DMS114 treated with DMSO at 0.1 percent for 48 hours (cell line): ENCODE results near the gene TNRC18.
"Not testable (repeated sequence)": the region's sequence is repeated elsewhere in the genome, so short reads cannot be mapped to it uniquely, and the experiment has no call there.

Source experiments
- DNase-seq: peaks from one replicate; lab custom pipeline; 2025; ENCODE audit not compliant: unreplicated experiment; lab: John Stamatoyannopoulos, UW

The TNRC18 gene

DNA sequence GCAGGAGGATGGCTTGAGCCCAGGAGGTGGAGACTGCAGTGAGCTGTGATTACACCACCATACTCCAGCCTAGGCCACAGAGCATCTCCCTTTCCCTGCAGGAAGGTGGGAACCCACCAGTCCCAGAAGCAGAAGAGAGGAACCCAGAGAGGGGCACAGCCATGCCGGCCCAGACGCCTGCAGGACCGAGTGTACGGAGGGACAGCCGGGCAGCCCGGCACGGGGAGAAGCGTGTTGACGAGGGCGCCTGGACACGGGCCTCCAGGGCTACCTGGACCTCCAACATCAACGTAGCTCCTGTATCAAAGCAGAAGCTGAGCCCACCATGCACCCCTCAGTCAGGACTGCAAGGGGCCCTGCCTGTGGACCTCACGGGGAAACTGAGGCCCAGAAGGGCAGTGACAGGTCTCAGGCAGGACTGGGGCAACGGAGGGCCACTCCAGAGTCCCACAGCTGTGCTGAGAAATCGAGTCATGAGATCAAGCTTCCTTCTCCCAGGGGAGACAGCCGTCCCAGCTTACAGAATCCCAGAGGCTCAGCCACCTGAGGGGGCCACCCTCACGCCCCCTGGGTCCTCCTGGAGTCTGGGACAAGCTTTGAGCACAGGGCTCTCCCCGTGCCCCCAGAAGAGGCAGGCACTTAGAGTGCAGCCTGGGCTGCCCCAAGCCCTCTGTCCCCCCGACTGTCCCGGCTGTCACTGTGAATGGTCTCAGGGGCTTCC, 43.1 kb downstream of the TNRC18 start:
- no peak for DNase-seq

DNA sequence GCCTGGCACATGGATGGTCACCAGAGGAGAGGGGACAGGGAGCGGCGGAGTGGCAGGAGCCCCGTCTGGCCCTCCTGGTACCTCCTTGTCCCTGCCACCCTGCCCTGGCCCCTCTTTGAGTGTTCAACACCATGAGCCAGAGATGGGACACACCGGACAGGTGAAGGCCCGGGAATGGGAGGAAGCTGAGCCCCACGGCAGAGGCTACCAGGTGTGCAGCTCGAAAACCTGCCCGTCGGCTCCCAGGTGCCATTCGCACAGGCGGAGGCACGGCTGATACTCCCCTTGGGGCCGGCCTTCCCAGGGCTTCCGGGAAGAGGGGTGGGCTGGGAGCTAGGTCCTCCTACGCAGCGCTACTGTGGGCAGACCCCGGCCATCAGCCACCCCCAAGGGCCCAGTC, 44.1 kb downstream of the TNRC18 start:
- DNase-seq, result no peak

DNA sequence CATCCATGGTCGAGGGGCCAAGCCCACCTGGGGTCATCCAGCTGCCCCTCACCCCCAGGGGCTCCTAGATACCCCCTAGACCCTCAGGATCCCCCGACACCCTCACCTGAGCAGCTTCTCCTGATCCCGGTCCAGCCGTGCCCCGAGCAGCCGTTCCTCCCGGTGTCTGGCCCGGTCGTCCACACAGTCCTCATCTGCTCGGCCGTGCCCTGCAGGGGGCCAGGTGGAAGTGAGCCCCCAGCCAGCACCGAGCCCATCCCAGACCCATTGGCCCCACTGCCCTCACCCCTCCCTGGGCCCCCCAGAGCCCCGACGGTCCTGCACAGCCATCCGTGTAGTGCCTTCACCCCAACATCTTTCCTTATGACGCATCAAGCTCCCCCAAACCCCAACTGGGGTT, 45.8 kb downstream of the TNRC18 start:
- DNase-seq, result no peak

DNA sequence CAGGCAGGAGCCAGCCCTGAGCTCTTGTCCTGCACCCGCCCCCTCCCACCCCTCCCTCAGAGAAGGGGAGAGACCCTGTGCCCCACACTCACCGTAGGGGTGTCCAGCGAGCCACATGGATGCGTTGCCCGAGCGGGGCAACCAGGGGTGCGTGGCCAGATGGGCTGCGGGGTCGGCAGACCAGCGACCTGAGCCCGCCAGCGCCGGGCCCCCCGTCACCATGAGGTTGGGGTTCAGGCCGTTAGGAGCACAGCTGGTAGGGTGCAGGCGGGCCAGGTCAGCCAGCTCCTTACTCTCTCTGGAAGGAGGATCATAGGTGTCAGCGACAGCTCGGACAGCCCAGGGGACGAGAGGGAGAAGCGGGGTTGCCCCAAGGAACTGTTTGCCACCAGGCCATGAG, 46.4 kb downstream of the TNRC18 start:
- no peak for DNase-seq

DNA sequence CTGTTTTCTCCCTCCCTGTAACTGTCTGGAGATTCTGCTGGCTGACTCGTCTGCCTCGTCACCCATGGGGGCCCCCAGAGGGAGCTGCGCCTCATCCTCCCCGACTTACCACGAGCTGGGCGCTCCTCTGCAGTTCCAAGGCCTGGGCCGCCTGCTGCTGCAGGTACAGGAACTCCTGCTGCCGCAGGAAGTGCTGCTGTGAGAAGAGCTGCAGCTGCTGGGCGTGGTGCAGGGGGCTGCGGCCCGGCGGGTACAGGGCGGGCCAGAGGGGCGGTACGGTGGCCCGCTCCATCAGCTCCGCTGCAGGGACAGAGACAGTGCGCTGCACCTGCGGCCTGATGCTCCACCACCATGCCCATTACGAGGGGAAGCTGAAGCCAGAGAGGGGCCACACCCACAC, 47.7 kb downstream of the TNRC18 start:
- DNase-seq, result no peak

DNA sequence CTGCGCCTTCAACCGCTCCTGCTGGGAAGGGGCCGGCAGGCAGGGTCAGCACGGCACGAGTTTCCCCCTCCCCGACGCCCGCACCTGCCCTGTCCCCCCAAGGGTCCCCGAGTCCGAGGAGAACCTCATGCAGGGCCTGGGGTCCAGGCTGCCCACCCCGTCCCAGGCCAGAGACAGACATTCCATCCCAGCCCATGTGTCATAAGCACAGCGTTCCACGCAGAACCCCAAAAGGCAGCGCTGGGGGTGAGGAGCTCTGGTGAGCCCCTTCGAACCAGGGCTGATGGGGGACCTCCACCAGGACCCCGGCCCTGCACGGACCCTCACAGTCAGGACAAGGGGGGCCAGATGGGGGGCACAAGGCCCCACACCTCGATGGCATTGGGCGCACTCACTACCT, 49.2 kb downstream of the TNRC18 start:
- DNase-seq, result no peak

DNA sequence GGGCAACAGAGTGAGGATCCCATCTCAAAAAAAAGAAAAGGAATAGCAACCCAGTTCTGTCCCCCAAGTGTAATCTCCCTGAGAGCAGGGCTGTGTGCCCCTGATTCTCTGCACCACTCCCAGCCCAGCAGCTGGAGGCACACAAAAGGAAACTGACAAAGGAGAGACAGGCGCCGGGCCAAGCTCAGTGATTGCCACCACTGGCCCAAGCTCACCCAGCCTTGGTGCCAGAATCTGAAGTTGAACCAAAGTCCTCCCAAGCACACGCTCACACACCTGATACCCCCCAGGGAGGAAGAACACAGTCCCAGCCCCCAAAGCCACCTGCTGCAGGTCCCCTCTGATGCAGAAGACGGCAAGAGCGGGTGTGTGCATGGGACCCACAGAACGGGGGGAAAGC, 50.3 kb downstream of the TNRC18 start:
- no peak for DNase-seq

DNA sequence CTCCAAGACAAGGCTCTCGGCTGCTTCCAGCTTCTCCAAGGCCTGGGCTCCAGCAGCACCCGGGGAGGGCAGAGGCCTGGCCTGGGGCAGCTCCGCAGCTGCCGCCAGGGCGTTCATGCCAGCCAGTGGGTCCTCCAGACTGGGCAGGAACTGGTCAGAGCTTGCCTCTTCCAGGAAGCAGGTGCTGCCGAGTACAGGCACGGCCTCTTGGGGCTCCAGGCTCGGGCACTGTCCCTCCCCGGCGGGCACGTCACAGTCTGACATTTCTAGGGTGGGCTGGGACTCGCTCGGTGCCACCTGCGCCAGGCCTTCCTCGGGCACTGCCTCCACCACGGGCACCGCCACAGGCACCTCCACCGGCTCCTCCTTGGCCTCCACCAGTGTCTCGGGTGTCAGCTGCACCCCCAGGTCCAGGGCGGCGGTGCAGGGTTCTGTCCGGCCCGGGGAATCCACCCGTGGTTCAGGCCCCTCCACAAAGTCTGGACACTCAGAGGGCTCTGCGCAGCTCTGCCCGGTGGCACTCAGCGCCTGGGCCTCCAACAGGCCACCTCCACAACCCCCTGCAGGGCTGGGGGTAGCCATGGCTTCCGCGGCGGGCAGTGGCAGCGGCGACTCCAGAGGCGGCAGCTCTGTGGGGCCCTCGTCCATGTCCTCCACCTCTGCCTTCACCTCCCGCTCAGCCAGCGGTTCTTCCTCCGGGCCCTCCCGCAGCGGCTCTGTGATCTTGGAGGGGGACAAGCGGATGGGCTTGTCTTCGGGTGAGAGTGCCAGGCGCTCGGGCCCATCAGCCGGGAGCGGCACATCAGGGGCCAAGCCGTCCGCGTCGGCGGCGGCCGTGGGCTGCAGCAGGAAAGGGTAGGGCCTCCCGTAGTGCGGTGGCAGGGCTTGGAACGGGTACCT, 52.9 kb downstream of the TNRC18 start:
- no peak for DNase-seq

DNA sequence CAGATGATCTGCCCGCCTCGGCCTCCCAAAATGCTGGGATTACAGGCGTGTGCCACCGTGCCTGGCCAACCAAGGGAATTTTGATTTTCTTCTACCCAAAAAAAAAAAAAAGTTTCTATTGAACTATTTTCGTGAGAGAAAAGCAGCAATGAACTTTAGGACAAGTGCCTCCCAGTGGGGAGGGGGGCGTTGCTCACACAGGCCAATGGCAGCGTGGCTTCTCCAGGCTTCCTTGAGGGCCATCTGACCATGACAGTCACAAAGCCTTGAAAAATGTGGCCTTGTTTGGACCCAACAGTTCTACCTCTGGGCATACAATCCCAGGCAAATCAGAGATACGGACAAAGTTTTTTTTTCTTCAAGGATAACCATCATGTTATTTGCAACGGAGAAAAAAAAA, 56.0 kb downstream of the TNRC18 start:
- no peak for DNase-seq

DNA sequence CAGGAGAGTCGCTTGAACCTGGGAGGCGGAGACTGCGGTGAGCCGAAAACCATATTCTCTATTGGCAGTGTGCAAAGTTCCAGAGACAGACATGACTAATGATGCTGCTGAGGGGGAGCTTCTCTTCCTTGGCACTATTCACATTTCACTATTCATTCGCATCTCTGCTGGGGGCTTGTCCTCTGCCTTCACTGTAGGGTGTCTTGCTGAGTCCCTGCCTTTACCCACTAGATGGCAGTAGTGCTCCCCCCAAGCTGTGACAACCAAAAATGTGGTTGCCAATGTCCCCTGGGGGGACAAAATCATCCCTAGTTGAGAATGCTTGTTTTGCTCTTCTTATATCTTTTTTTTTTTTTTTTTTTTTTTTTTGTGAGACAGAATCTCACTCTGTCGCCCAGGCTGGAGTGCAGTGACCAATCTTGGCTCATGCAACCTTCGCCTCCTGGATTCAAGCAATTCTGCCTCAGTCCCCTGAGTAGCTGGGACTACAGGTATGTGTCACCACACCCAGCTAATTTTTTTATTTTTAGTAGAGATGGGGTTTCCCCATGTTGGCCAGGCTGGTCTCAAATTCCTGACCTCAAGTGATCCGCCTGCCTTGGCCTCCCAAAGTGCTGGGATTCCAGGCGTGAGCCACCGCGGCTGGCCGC, 57.5 kb downstream of the TNRC18 start:
- peak; percentile 55 for DNase-seq

DNA sequence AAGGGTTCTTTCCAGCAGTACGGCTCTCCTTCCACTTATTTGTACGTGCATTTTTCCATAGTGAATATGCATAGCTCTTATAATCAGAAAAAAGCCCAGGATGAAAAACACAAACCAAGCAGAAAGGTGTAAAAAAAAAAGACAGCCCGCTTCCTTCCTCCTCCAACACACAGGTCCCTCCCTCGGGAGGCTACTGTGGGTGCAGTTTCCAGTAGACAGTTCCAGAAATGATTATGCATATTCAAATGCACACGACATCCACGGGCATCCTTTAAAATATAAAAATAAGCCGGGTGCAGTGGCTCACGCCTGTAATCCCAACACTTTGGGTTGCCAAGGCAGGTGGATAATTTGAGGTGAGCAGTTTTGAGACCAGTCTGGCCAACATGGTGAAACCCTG, 59.9 kb downstream of the TNRC18 start:
- DNase-seq, result no peak

DNA sequence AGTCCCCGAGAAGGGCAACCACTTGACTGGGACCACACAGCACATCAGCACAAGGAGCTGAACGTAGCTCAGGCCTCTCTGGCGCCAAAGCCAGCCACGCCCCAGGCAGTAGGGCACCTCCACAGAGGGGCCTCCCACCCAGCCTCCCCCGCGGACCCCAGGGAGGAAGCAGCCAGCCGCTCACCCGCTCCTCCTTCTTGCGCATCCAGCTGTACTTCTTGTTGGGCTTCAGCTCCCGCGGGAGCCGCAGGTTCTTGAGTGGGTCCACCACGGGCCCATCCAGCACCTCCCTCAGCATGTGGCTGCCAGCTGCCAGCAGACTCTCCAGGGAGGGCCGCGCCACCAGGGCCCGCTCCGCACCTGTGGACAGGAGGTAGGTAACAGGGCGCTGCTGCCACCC, 61.2 kb downstream of the TNRC18 start:
- DNase-seq, result no peak

DNA sequence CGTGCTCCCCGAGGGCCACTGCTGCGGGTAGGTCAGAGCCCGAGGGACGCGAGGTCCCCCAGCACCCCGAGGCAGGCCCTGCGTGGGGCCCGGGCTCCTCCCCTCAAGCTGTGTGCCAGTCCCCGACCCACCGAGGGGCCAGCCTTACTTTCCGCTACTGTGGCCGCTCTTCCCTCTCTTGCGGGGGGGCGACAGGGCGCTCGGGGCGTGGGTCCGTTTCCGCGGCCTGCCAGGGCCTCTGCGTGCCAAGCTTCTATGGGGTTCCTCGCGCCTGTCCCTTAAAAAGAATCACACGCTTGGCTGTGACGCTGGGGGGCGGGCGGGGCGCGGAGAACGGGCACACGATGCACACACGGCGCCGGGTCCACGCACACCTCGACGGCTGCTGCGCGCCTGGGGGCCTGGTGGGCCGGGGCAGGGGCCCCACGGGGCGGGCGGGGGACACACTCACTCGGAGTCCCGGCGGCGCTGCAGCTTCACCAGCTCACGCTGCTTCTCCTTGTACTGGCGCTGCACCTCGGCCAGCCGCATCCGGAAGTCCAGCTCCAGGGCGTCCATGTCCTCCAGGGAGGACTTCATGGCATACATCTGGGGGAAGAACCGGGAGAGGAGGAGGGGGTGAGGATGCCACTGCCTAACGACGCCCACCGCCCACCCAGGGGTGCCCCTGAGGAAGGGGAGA, 62.0 kb downstream of the TNRC18 start:
- DNase-seq, result no peak

DNA sequence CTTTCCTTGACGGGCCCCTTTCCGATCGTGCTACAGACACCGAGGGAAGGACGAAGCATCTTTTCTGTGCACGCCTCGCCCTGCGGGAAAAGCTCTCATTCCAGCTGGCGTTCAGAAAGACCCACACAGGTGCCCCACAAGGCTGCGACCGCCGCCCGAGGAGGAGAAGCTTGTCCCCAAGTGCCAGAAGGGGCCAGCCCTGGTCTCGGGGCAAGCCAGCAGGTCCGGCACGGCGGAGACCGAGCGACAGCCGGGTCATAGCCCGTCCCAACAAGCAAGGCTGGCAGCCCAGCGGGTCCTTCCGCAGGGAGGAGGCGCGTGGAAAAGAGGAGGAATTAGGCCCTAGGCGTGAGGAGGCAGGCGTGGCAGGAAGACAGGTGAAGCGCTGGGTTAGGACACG, 62.7 kb downstream of the TNRC18 start:
- no peak for DNase-seq

DNA sequence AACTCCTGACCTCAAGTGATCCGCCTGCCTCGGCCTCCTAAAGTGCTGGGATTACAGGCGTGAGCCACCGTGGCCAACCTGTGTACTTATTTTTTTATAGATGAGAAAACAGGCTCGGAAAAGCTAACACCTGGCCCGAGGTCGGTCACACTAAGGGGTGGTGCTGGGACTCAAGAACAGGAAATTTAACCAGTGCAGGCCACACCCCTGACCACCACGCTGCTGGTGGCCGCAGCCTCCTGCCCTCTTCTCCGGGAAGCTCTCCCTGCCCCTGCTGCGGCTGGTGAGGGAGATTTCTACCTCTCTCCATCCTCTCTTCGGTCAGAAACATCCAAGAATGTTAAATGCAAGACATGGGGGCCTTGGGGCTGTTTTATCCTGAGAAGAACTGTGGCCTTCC, 63.2 kb downstream of the TNRC18 start:
- DNase-seq, result no peak

DNA sequence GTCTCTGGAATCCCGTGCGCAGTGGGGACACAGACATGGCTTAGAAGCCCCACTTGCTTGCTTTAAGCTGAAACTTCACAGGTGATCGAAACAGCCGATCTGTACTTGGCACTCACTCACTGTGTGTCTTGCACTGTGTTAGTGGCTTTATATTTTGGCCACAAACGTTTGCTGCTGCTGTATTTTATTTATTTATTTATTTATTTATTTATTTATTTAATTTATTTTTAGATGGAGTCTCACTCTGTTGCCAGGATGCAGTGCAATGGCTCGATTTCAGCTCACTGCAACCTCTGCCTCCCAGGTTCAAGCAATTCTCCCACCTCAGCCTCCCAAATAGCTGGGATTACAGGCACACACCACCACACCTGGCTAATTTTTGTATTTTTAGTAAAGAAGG, 63.6 kb downstream of the TNRC18 start:
- DNase-seq, result not testable (repeated sequence)

DNA sequence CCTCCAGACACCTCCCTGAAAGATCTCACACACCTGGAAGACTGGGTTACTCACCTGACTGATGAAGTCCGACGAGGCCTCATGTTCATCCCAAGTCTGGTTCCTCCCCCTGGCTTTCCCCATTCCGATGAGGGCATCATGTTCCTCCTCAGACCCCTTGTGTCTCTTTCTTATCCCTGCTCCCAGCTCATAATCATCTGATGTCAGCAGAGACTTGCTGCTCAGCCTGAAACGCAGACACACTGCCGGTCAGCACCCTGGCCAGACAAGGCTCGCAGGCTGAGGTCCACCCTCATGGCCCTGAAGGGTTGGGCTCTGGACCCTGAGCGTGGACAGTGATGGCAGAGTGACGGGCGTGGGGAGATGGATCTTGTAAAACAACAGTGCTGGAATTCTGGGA, 64.3 kb downstream of the TNRC18 start:
- DNase-seq, result no peak

DNA sequence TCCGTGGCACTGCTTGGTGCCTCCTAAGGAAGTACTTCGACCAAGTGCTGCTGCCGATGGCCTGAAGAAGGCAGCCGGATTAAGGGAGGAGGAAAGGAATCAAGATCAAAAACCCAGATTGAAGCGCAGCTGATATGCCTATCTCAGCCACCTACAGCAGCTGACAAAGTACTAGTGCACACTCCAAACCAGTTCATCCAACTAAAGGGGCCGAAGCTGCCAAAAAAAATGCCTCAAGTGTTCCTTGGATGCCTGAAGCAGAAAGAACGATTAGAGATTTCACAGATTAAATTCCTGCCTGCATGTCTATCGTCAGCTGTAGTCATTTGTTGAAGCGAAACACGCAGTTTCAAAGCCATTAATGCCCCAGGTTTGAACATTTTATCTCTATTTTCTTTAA, 65.7 kb downstream of the TNRC18 start:
- DNase-seq, result no peak

DNA sequence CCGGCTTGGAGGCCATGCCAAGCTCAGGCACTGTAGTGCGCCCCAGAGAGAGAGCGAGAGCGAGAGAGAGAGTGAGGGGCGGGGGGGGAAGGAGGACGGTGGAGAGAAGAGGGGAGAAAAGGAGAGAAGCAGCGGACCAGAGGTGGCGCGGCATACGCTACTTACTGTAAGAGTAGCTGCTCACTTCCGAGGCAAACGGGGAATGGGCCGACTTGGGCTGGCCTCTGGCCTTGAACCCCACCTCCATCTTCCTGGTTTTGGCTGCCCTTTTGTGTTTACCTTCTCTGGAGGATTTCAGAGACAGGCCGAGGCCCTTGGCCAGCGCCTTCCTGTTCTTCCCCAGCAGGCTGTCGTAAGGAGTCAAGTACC, 66.9 kb downstream of the TNRC18 start:
- DNase-seq, result no peak

DNA sequence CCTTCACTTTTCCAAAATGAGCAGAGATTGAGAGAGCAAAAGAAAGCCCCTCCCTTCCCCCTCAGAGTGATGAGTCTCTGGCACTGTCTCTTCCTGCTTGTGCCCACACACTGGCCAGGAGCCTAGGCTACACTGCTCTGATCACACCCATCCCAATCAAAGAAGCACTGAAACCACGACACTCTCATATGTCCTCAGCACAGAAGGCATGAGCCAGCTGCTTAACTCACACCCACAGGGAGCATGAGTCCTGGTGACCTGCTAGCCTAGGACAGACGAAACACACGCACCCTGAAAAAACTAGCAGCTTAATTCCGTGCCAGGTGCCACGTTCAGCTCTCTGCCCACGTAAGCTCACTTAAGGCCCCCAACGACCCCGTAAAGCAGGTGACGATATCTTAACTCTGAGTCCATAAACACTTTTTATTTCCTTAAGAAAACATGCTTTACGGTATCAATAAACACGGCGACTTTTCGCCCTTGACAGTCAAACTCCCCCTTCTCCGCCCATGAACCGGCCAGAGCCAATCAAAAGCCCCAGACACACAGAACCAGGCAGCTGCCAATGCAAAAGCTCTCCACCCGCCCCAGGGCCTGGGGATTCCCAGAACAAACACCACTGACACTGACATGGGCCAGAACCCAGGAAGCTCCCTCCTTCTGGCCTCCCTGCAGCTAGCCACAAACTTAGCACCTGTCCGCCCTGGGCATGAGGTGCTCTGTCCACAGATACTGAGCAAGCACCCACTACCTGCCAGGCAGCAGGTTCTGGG, 69.0 kb downstream of the TNRC18 start:
- no peak for DNase-seq
